GM23248 (cell line): ENCODE data around the gene SLC16A11.

Experiments used
- EZH2 ChIP-seq: fragments of 200-600 bp; sonication (generic); IDR thresholded peaks from 2 replicates; pipeline ENCODE4 v1.6.1; 2018; ENCODE audit warnings: antibody characterized with exemption, mild to moderate bottlenecking; ENCODE audit not compliant: insufficient read depth, poor library complexity, severe bottlenecking
- EZH2phosphoT487 ChIP-seq: fragments of 200-600 bp; sonication (generic); IDR thresholded peaks from 2 replicates; pipeline ENCODE4 v1.6.1; 2018; ENCODE audit warnings: antibody characterized with exemption, moderate library complexity, mild to moderate bottlenecking, low read depth; ENCODE audit not compliant: insufficient read depth

DNA sequence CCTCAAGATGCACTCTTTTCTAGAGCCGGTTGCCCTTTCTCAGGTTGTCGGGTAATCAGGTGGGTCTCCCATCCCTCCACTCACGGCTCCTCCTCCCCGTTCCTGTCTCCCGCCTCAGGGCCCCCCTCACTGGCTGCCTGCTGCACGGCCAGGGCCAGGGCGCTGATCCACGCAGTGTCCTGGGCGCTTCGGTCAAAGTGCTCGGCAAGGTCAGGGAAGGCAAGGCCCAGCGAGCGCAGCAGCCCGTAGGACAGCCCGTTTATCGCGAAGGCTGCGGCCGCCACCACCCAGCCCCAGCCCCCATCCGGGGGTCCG, 753 bp downstream of the SLC16A11 start:
- TF ChIP-seq EZH2 (peak; percentile 35), EZH2phosphoT487 (no peak)
